Limb (tissue), 2 donors: ENCODE data around the gene SSB.
"Not testable (repeated sequence)": the region's sequence is repeated elsewhere in the genome, so short reads cannot be mapped to it uniquely, and the experiment has no call there.

Experiments
- DNase-seq, 2 donors: peaks; one replicate each; pipeline ENCODE4 v3.0.0-alpha.2; 2016; ENCODE audit errors: extremely low spot score in 2 of 2

SSB gene

DNA sequence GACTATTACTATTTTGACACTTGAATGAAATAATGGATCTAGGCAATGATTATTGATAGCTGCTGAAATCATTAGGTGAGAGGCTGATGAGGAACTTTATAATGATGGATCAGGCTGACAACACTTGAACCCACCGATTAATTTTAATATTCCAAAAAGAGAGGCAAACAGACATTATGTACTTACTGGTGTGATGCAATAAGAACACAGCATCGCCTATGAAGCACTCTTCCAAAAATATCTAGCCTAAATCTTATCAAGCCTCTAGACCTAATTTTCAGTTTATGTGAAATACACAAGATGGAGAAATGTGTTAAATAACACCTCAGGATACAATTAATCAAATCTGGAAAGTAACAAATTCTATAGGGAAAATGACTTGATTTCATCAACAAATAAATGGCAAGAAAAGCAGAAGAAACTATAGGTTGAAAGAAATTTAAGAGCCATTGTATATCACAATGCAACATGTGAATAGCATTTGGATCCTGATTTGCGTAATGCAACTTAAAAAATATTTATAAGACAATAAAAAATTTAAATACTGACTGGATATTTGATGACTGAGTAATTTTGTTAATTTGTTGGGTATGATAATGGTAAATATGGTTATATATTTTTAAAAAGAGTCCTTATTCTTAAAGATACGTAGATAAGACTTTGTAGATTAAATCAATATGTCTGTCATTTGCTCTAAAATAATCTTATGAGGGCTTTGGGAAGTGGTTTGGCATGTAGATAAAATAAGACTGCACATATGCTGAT lies 17.2 kb upstream of the SSB start:
- no peak for DNase-seq

DNA sequence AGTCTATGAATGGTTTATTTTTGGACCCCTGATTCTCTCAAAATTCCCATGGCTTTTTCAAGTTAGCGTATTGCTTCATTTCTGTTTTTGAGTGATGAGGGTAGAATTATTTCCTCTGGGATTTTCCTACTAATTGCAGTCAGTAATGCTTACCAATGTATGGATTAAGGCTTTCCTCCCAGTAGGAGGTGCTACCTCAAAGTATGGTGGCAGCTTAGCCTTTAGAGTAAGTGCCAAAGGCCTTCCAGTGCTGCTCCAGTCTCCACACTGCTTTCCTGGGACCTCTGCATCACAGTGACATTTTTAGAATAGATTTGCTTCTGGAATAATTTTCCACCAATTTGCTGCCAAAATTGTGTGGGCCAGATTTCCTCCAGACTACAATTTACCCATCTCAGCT lies 16.2 kb upstream of the SSB start:
- DNase-seq, result no peak

DNA sequence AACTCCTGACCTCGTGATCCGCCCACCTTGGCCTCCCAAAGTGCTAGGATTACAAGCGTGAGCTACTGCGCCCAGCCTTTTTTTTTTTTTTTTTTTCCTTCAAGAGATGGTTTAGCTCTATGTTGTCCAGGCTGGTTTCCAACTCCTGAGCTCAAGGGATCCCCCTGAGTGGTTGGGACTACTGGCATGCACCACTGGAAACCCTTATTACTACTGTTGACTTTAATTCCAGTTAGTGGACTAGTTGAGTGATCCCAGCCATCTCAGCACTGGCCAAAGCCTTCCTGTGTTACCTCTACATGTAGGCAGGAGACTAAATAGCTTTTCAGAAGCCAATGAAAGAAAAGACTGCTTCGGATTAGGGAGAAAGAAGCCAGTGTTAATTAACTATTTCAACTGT lies 8.1 kb upstream of the SSB start:
- DNase-seq, result no peak

DNA sequence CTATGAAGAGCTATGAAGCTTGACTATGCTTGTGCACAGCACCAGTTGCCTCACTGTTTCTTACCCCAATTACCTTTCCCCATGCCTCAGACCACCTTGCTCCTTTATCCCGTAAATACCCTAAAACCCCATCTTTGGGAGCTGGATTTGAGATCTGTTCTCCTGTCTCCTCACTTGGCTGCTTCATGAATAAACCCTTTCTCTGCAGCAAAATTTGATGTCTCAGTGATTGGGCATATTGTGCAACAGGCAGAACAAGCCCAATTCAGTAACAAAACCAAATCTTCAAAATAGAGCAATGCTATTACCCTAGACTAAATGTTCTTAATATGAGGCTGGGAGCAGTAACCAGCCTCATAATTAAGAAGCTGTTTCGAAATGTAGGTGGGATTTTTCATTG lies 3.5 kb upstream of the SSB start:
- DNase-seq, result no peak

DNA sequence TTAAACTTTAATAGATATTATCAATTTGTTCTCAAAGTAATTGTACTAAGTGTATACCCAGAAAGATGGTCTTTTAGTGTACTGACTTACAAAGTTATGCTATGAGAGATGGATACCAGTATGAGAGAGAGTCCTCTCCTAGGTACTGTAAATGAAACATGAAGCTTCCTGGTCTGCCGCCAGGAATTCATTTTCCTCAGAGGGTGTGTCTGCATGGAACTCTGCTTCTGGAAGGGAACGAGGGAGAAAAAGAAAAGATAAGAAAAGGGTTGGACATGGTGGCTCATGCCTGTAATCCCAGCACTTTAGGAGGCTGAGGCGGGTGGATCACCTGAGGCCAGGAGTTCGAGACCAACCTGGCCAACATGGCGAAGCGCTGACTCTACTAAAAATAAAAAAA lies 2.2 kb upstream of the SSB start:
- no peak for DNase-seq

DNA sequence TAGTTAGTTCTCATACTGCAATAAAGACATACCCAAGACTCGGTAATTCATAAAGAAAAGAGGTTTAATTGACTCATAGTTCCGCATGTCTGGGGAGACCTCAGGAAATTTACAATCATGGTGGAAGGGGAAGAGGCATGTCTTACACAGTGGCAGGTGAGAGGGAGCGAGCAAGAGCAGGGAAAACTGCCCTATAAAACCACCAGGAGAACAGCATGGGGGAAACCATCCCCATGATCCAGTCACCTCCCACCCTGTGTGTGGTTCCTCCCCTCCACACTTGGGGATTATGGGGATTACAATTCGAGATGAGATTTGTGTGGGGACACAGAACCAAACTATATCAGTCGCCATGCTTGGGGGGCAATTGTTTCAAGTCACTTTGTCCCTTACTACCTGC lies 1.1 kb upstream of the SSB start:
- no peak for DNase-seq

DNA sequence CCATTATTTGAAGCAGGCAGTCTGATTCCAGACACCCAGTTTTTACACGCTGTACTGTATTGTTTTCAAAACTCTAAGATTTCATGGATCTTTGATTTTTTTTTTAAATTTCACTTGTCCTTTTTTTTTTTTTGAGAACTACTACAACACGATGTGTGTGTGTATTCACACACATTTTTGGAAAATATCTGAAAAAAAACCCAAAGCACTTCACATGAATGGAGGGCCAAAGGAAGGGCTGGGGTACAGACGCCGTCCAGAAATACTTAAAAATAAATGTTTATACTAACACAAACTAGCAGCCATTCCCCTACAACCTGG lies 314 bp upstream of the SSB start:
- DNase-seq, result no peak

DNA sequence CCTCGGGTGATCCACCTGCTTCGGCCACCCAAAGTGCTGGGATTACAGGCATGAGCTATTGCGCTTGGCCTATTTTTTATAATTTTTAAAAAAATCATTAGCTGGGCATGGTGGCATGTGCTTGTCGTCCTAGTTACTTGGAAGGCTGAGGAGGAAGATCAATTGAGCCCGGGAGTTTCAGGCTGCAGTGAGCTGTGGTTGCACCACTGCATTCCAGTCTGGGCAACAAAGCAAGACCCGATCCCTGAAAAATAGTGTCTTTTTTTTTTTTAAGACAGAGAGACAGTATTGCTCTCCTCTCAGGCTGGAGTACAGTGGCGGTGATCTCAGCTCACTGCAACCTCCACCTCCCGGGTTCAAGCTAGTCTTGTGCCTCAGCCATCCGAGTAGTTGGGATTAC lies 4.8 kb downstream of the SSB start:
- no peak for DNase-seq

DNA sequence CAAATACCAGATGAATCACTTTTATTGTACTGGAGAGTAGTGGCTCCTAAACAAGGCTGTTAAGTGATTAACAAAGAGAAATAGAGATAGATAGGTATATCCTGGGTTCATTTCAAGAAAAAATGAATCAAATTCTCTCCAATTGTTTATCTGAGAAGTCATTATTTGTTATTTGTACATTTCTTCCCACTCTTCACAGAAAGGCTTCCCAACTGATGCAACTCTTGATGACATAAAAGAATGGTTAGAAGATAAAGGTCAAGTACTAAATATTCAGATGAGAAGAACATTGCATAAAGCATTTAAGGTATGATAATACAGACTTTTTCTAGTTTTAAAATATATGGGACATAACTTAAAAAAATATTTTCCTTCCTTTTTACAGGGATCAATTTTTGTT lies 7.9 kb downstream of the SSB start:
- no peak for DNase-seq

DNA sequence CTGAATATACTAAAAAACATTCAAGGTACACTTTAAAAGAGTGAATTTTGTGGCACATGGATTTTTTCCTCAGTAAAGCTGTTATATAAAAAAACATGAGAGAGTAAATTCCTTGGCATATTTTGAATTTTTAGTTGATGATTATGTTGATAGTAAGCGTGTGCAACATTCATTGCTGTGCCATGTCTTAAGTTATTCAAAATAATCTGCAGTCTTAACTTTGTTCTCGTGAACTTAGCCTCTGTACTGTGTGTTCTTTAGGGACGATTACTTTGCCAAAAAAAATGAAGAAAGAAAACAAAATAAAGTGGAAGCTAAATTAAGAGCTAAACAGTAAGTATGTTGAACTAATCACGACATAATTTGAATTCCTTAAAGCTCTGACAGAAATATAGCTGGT lies 9.6 kb downstream of the SSB start:
- DNase-seq, result no peak

DNA sequence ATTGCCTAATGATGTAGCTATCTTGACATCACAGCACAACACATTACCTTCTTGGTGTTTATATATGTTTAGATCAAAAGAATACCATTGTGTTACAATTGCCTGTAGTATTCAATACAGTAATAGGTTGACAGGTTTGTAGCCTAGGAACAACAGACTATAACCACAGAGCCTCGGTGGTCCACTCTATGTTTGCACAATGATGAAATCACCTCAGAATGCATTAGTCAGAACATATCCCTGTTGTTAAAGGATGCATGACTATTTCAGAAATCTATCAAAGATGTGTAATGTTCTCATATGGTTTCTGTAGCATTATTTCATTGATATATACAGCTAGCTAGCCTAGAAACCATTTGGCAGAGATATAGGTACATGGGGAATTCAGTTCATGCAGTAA lies 17.2 kb downstream of the SSB start:
- no peak for DNase-seq

DNA sequence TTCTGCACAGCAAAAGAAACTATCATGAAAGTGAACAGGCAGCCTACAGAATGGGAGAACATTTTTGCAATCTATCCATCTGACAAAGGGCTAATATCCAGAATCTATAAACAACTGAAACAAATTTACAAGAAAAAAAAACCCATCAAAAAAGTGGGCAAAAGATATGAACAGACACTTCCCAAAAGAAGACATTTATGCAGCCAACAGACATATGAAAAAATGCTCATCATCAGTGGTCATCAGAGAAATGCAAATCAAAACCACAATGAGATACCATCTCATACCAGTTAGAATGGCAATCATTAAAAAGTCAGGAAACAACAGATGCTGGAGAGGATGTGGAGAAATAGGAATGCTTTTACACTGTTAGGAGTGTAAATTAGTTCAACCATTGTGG lies 18.3 kb downstream of the SSB start:
- not testable (repeated sequence) for DNase-seq

DNA sequence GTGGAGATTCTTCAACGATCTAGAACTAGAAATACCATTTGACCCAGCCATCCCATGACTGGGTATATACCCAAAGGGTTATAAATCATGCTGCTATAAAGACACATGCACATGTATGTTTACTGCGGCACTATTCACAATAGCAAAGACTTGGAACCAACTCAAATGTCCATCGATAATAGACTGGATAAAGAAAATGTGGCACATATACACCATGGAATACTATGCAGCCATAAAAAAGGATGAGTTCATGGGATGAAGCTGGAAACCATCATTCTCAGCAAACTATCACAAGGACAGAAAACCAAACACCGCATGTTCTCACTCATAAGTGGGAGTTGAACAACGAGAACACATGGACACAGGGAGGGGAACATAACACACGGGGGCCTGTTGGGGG lies 18.7 kb downstream of the SSB start:
- DNase-seq, result not testable (repeated sequence)

DNA sequence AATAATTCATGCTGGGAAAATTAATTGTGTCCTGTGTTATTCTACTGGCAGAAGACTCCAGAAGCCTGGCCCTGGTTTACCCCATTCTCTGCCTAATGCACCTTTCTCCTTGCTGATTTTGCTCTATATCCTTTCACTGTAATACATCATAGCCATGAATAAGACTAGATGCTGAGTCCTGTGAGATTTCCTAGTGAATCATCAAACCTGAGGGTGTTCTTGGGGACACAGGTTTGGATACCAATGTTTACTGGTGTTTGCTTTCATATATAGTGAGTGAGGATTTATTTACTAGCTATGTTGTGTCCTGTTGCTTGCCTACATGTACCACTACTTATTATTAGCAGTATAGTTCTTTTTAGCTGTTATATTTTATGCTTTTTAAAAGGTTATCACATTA lies 19.6 kb downstream of the SSB start:
- no peak for DNase-seq

DNA sequence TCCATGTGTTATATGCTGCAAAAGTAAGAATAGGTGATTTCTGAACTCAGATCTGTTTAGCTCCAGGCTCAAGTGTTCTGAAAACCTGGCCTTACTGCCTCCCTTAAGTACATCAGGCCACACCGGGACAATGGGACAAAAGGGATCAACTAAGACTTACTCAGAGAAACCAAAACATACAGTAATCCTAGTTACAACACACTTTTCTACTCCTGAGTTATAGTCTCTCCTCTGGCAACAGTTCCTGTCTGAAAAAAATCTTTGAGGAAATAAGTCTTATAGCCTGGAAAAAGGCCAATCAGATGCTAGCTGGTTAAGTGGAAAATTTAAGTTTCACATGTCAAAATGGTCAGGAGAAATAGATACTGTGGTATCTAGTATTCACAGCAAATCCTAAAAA lies 20.4 kb downstream of the SSB start:
- DNase-seq, result no peak

DNA sequence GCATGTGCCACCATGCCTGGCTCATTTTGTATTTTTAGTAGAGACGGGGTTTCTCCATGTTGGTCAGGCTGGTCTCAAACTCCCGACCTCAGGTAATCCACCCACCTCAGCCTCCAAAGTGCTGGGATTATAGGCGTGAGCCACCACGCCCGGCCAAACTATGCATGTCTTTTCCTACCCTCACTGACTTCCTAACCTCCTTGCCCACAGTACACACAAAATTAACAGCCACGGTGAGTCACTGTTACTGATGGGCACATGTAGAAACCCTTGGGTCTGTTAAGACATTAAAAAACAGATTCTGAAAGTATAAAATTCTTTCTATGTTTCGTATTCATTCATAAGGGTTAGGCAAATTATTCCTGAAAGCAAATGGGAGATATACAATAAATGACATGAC lies 21.4 kb downstream of the SSB start:
- DNase-seq, result not testable (repeated sequence)

DNA sequence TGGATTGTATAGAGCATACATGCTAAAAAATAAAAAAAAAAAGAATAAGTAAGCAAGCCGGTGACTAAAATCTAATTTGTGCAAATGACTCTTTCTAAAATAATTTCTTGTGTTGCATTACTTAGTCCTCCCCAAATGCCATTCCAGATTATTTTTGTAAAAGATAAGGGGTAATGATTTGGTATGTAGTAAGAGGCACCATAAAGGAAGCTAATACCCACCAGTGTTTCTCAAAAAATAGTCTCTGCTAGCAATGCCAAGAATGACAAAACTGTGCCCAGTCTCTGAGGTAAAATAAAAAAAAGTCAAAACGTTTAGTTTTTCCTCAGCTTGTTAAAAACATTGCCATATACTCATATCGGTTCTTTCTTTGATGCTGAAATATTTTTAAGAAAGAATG lies 23.4 kb downstream of the SSB start:
- DNase-seq, result no peak

DNA sequence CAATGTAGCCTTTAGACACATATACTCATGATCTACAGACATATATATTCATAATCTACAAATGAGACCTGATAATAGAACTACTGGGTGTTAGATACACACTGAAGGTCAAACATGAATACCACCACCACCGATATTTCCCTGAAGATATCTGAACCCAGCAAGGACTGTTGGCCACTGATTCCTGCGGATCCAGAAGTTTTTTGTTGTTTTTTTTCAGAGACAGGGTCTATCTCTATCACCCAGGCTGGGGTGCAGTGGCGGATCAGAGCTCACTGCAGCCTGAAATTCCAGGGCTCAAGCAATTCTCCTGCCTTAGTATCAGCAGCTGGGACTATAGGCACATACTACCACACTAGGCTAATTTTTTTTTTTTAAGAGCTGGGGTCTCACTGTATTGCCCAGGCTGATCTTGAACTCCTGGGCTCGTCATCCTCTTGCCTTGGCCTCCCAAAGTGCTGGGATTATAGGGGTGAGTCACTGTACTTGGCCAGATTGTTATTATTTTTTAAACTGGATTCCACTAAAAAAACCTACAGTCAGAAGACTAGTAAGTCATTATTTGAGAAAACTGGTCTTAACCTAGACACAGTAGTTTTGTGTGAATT lies 24.2 kb downstream of the SSB start:
- DNase-seq, result no peak

DNA sequence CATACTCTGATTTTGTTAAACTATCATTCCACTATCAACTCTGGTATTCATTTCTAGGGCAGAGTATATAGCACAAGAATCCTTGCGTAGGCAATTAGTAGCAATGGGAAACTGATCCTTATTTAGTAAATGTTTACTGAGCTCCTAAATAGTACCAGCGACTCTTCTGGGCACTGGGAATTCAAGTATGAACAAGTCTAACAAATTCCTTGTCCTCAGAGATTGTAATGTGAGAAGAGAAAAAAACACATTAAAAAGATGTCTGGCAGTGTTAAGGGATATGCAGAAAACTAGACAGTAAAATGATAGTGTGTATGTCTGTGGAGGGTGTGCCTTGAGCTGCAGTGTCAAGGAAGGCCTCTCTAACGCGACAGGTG lies 25.3 kb downstream of the SSB start:
- no peak for DNase-seq

DNA sequence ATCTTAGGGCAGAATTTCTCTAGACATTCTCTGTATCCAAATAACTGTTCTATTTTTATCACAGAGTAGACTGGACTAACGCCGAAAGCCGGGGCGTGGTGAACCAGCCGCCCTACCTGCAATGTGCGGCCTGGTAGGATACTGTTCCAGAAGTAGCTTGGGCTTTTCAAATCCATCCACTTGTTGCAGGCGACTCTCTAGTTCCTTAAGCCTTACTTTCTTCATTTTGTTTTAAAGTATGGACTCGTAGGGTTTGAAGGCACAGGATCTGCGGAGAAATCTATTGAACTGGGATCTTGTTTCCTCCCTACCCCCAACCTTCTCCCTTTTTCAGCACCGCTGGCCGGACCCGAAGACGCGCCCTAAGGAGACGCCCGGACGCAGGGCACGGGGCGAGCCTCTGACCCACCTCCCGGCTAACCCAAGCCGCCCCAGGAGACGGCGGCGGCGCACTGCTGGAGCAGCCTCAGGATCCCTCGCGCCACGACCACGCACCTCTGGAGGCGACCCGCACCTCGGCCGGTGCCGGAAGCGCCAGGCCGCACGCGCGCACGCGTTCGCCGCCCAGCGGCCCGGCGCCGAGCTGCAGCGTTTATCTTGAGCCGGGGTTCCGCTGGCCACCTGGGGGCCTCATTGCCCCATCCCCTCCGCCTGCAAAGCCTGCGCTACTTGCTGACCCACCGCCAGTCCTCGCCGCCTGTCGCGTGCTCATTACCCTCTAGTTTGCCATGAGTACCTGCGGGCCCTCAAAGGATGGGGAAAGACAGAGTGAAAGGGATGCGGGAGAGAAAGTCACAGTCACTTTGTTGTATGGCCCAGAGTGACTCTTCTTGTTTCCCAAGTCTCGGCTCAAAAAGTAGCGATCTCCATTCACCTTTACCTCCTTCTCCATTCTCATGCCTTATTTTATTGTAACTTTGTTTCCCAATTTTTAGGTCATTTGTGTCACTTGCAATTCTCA lies 26.0 kb downstream of the SSB start, which contains the start of gene METTL5:
Gene METTL5, minus strand, starts transcription at position 533 of the 961 bp plus-strand sequence. Its CDS starts 308 bp downstream, at position 225.
- DNase-seq, result peak; percentile 75 to 90

DNA sequence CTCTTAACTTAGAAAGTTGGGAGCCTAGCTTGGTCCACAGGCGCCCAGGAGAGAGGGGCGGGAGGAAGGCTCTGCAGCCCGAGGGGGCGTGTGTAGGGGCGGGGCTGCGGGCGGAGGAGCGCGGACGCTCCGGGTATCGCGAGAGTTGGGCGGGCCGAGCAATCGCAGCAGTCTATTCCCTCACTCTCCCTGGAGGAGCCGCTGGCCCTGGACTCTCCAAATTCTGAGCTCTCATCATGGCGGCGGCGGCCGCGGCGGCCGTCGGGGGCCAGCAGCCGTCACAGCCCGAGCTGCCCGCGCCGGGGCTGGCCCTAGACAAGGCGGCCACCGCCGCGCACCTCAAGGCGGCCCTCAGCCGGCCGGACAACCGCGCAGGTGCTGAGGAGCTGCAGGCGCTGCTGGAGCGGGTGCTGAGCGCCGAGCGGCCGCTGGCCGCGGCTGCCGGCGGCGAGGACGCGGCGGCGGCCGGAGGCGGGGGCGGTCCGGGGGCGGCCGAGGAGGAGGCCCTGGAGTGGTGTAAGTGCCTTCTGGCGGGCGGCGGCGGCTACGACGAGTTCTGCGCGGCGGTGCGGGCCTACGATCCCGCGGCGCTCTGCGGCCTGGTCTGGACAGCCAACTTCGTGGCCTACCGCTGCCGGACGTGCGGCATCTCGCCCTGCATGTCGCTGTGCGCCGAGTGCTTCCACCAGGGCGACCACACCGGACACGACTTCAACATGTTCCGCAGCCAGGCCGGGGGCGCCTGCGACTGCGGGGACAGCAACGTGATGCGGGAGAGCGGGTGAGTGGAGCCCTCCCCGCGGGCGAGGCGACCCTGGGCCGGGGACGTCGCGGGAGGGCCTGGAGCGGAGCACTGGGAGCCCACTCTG lies 28.8 kb downstream of the SSB start, which contains the start of gene UBR3:
Gene UBR3, plus strand, starts transcription at position 183 of the 869 bp plus-strand sequence. Its CDS starts 54 bp downstream, at position 237.
- peak; percentile 96 for DNase-seq
